HUES6 (cell line): ENCODE results near the gene ATF6B.

Source experiments
- H3K27ac ChIP-seq: 2 replicates; pipeline ENCODE4 v1.7.0; 2013; ENCODE audit warnings: low read depth, mild to moderate bottlenecking, low read length, inconsistent platforms
- H3K27me3 ChIP-seq: 2 replicates; pipeline ENCODE4 v1.6.1; 2013; ENCODE audit warnings: low read length; ENCODE audit not compliant: control insufficient read depth, insufficient read depth
- H3K36me3 ChIP-seq: 2 replicates; pipeline ENCODE4 v1.6.1; 2013; ENCODE audit warnings: low read length; ENCODE audit not compliant: control insufficient read depth, insufficient read depth
- H3K4me1 ChIP-seq: 2 replicates; pipeline ENCODE4 v1.6.1; 2013; ENCODE audit warnings: low read length; ENCODE audit not compliant: control insufficient read depth, insufficient read depth
- H3K4me3 ChIP-seq: 2 replicates; pipeline ENCODE4 v1.5.1; 2013; ENCODE audit warnings: low read depth, low read length
- H3K9ac ChIP-seq: one replicate; pipeline ENCODE4 v1.6.1; 2013; ENCODE audit warnings: mild to moderate bottlenecking, low read length
- H3K9me3 ChIP-seq: 2 replicates; pipeline ENCODE4 v1.6.1; 2013; ENCODE audit warnings: low read depth, low read length; ENCODE audit not compliant: control insufficient read depth, insufficient read depth

The ATF6B gene

DNA sequence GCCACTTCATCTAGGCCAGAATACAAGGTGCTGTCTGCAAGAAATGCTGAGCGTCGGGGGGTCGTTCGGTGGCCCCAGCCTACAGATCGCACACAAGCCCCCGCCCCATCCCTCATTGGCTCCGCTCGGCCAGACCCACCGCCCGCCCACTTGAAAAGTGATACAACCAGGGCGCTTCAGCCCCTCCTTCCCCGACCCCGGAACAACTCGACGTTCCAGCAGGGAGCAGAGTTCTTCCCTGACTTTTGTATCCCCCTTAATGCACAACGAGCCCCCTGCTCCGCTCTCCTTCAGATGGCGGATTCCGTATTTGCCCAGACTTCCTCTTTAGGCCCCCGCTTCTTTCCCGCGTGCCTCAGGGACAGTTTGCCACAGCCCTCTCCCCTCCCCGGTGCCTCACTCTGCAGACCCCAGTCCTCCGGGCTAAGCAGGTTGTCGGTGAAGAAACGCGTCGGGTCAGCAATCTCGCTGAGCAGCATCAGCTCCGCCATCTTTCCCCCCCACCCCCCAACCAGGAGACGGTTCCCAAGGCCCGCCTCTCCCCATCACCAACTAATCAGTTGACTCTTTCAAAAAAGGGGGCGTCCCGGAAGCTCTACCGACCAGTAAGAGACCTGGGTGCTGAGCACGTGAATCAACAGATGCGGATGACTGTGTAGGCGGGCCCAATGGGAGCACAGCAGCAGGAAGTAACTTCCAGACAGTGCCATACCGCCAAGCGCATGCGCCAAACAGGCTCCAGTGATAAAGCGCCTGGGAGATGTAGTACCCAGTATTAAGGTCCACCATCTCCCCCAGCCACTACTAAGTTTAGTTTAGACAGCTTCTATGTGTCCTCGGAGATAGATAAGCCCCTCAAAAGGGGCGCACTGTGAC is at the start of gene ATF6B:
TSS of gene ATF6B (minus strand) at position 530 of the 876 bp plus-strand sequence. CDS start at position 491, 39 bp downstream.
- peak within 1 kb of the TSS; percentile 65; the same call in 1 of the 2 replicates for H3K27ac ChIP-seq
- H3K9ac ChIP-seq = peak within 1 kb of the TSS; percentile 95
- H3K4me3 ChIP-seq = peak within 1 kb of the TSS; percentile 96
- H3K27me3 ChIP-seq = no peaks in the 10 kb centered on the region
- no peaks in the 10 kb centered on the region for H3K9me3 ChIP-seq
- H3K36me3 ChIP-seq = peaks cover 11% of the 10 kb centered on the region
- peaks cover 19% of the 10 kb centered on the region for H3K4me1 ChIP-seq

- H3K4me3 ChIP-seq = peak overlapping the region; percentile 90
- peak overlapping the region; percentile 91 for H3K27ac ChIP-seq
- H3K4me1 ChIP-seq = peaks cover 35% of the 10 kb centered on the region; the same call in 1 of the 2 replicates
- H3K9me3 ChIP-seq = no peaks in the 10 kb centered on the region
- H3K9ac ChIP-seq = peak overlapping the region; percentile 89
- peaks cover 23% of the 10 kb centered on the region for H3K36me3 ChIP-seq
- no peaks in the 10 kb centered on the region for H3K27me3 ChIP-seq
These were observed 49.2 kb upstream of the ATF6B start for GRCh38 chr6:32177183-32177787.

DNA sequence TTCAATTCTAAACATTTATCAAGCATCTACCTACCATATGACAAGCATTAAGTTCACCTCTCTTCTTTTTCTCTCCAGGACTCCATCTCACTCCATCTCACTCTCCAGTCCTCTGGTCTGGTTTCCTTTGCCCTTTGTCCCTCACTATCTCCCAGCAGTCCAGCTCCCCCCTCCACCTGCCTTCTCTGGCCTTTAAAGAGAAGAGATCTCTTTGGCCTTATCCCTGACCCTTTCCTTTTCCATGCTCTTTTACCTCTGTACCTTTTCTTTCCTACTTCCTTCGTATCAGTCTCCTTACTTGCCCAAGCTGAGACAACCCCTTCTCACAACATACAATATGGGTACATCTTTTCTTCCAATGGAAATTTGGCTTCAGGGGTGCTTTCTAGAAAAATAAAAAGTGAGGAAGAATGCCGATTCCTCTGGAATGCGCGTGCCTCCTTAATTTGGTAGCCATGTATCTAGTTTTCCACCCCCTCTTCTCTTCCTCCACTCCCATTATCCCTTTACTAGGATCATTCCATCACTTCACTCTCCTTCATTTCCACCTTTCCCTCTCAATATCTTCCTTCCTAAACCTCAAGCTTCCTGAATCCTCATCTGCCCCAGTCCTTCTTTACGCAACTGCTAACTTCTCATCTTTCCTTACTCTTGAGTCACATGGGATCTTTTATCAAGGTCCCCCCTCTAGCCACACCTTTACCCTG is 48.6 kb upstream of the ATF6B start:
- no peaks in the 10 kb centered on the region for H3K9me3 ChIP-seq
- H3K9ac ChIP-seq = peak overlapping the region; percentile 89
- H3K4me3 ChIP-seq = peak overlapping the region; percentile 90
- H3K27me3 ChIP-seq = no peaks in the 10 kb centered on the region
- H3K27ac ChIP-seq = peak overlapping the region; percentile 91
- peaks cover 35% of the 10 kb centered on the region; the same call in 1 of the 2 replicates for H3K4me1 ChIP-seq
- H3K36me3 ChIP-seq = peaks cover 21% of the 10 kb centered on the region

GRCh38 chr6:32175711-32176475 is 47.8 kb upstream of the ATF6B start, which contains the start of gene AGPAT1:
AGPAT1 (minus strand) TSS chr6:32176084; CDS start chr6:32171496, 4,588 bp downstream.
- peak within 1 kb of the TSS; percentile 90 for H3K4me3 ChIP-seq
- H3K4me1 ChIP-seq = peaks cover 35% of the 10 kb centered on the region; the same call in 1 of the 2 replicates
- H3K9me3 ChIP-seq = no peaks in the 10 kb centered on the region
- H3K36me3 ChIP-seq = peaks cover 20% of the 10 kb centered on the region
- peak within 1 kb of the TSS; percentile 91 for H3K27ac ChIP-seq
- H3K9ac ChIP-seq = peak within 1 kb of the TSS; percentile 89
- no peaks in the 10 kb centered on the region for H3K27me3 ChIP-seq

DNA sequence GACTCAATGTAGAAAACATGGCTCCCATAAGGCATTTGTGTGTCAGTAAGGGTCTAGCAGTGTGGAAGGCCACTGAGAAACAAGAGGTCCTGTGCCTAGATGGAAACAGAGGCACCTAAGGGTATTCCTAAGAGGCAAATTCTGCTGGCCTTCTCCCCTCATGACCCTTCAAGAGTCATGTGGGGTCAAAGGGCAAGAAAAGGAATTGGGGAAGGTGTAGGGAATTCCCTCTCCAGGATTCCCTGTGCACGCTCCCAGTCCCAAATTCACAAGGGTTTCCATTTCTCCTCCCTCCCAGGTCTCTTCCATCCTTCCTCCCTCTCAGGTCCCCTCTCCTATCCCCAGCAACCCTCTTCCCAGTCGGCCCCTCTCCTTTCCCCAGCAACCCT is 47.3 kb upstream of the ATF6B start:
- H3K4me1 ChIP-seq = peaks cover 35% of the 10 kb centered on the region; the same call in 1 of the 2 replicates
- H3K27me3 ChIP-seq = no peaks in the 10 kb centered on the region
- H3K27ac ChIP-seq = 0 out of 2 replicates have a peak overlapping the region, but pooled peaks have one; percentile 48
- H3K4me3 ChIP-seq = peak overlapping the region; percentile 90
- H3K9ac ChIP-seq = peak overlapping the region; percentile 88
- H3K9me3 ChIP-seq = no peaks in the 10 kb centered on the region
- peaks cover 22% of the 10 kb centered on the region for H3K36me3 ChIP-seq

DNA sequence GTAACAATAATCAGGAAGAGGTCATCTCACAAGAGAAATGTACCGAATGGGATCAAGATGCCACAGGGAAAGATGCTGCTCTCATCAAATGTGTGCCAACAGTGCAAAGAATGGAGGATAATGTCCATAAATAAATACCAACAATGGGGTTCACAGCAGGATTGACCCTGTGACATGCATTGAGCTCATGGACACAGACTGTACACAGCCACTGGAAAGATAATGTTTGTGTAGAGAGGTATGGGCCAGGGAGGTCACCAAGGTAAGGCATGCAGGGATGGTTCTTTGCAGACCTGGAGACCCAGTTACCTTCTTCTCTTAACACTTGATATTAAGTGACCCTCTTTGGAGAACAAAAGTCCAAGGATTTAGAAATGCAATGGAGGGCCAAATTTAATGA is 46.4 kb upstream of the ATF6B start:
- no peak overlapping the region; the same call in 1 of the 2 replicates for H3K4me3 ChIP-seq
- peaks cover 24% of the 10 kb centered on the region for H3K36me3 ChIP-seq
- peaks cover 35% of the 10 kb centered on the region; the same call in 1 of the 2 replicates for H3K4me1 ChIP-seq

DNA sequence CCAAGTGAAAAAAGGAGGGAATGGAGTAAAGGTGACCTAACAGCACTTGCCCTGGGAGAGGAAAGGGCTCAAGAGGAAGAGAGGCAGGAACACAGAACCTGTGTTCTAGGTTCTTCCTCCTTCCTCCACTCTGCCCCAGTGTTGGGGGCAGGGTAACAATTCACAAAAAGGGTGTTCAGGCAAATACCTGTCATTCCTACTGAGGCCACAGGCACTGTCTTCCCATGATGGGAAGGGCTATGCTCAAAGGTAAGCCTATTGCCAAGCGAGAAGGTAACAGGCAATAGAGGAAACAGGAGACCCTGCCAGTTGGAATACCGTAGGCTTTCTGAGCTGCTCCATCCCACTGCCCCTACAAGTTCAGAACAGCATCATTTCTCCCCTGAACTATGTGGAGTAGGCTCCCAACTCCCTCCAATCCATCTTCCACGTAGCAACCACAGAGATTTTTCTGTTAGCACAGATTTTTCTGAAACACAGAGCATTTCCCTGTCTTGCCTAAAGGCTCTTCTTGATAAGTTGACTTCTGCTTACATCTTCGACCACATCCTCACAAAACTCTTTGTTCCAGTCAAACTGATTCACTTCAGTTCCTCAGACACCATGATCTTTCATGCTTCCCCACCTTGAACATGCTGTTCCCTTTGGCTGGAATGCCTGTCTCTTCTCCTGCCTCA is 45.1 kb upstream of the ATF6B start:
- Histone ChIP-seq H3K27me3 (no peaks in the 10 kb centered on the region), H3K4me3 (no peak overlapping the region), H3K27ac (no peak overlapping the region), H3K9me3 (no peaks in the 10 kb centered on the region), H3K36me3 (peaks cover 36% of the 10 kb centered on the region), H3K9ac (peak overlapping the region; percentile 40), H3K4me1 (peaks cover 29% of the 10 kb centered on the region; the same call in 1 of the 2 replicates)

More for the DNA sequence above, 46.4 kb upstream of the ATF6B start:
- no peaks in the 10 kb centered on the region for H3K9me3 ChIP-seq
- H3K27ac ChIP-seq = no peak overlapping the region
- no peaks in the 10 kb centered on the region for H3K27me3 ChIP-seq
- no peak overlapping the region for H3K9ac ChIP-seq

DNA sequence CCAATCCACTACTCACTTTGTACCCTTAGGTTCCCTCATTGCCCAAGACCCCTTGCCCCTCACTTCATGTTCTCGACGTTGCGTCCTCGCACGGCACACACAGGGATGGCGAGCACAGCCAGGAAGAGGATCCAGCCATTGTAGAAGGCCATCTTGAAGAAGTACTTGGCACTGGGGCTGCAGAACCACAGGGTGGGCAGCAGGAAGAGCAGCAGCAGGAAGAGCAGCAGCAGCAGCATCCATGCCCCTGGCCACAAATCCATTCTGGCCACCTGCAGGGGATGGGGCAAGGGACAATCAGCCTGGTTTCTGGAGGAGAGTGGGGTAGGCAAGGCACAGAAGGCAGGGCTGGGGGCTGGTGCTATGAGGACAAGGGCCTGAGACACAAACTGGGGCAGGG is 43.2 kb upstream of the ATF6B start:
- no peaks in the 10 kb centered on the region for H3K27me3 ChIP-seq
- H3K4me3 ChIP-seq = no peak overlapping the region
- no peaks in the 10 kb centered on the region for H3K9me3 ChIP-seq
- H3K9ac ChIP-seq = no peak overlapping the region
- no peak overlapping the region for H3K27ac ChIP-seq
- H3K36me3 ChIP-seq = peaks cover 49% of the 10 kb centered on the region
- H3K4me1 ChIP-seq = peaks cover 30% of the 10 kb centered on the region; the same call in 1 of the 2 replicates

DNA sequence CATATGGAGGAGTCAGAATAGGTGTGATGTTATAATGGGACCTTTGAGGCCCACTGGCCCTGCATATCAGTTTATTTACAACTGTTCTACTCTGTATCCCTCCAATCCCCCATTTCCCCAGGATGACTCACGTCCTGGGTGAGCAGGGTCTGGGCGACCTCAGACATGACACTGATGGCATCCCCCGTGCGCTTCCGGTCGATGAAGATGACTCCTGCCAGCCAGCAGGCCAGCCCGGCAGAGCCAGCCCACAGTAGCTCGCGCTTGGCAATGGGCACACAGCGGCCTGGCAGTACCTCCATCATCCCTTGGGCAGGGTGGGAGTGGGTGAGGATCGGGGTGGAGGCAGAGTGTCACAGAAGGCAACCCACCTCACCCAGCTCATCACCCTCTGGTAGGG is 42.2 kb upstream of the ATF6B start:
- Histone ChIP-seq H3K4me3 (no peak overlapping the region), H3K4me1 (peaks cover 29% of the 10 kb centered on the region; the same call in 1 of the 2 replicates), H3K27me3 (no peaks in the 10 kb centered on the region), H3K9me3 (no peaks in the 10 kb centered on the region), H3K36me3 (peaks cover 49% of the 10 kb centered on the region), H3K27ac (no peak overlapping the region), H3K9ac (no peak overlapping the region)
